GM12873 (cell line): ENCODE measurements around the gene CDK6.

ENCODE experiments used
- CTCF ChIP-seq: IDR thresholded peaks from 2 replicates; pipeline ENCODE4 v1.5.1; 2012; ENCODE audit warnings: low read depth, mild to moderate bottlenecking, moderate library complexity, low read length, control low read depth; ENCODE audit not compliant: insufficient read depth; ENCODE audit errors: missing control alignments

CDK6 gene

GRCh38 chr7:92767437-92767836, 68.9 kb downstream of the CDK6 start:
- no peak for TF ChIP-seq CTCF

- no peak for TF ChIP-seq CTCF
These were observed 69.8 kb downstream of the CDK6 start for GRCh38 chr7:92766461-92767003.

GRCh38 chr7:92765725-92766124, 70.6 kb downstream of the CDK6 start:
- TF ChIP-seq CTCF = no peak

GRCh38 chr7:92763636-92764423, 72.5 kb downstream of the CDK6 start:
- no peak for TF ChIP-seq CTCF

- no peak for TF ChIP-seq CTCF
These were observed 73.5 kb downstream of the CDK6 start for GRCh38 chr7:92762851-92763250.

GRCh38 chr7:92761391-92762097, 74.8 kb downstream of the CDK6 start:
- TF ChIP-seq CTCF = no peak

GRCh38 chr7:92758796-92759431, 77.5 kb downstream of the CDK6 start:
- no peak for TF ChIP-seq CTCF
